ENCODE measurements around the gene GNG7. TPM values are rescaled to one million over a fixed set of nuclear protein-coding genes. Genes with fewer than 3 reads are reported as not detected.

Gene GNG7
- polyA plus RNA-seq, 1 donor, result 2.2 TPM

- DNase-seq, result peak; percentile 86 to 94
- Histone ChIP-seq H3K4me3 (ENCODE audit: low read length) (peak overlapping the region; percentile 63), H3K27me3 (ENCODE audit: control insufficient read depth, insufficient read depth, low read length) (no peaks in the 10 kb centered on the region), H3K27ac (ENCODE audit: low read length) (no peak overlapping the region), H3K9me3 (ENCODE audit: control insufficient read depth, low read depth, low read length) (peaks cover 4% of the 10 kb centered on the region), H3K36me3 (ENCODE audit: control insufficient read depth, insufficient read depth, low read length) (no peaks in the 10 kb centered on the region), H3K4me1 (ENCODE audit: control insufficient read depth, insufficient read depth, low read length) (peaks cover 10% of the 10 kb centered on the region)
- WGBS (ENCODE audit: insufficient coverage, low lambda C conversion rate), result 0% methylated on average over 6 of the region's 46 CpGs
Measured at GRCh38 chr19:2462635-2463421, 239.7 kb downstream of the GNG7 start.

DNA sequence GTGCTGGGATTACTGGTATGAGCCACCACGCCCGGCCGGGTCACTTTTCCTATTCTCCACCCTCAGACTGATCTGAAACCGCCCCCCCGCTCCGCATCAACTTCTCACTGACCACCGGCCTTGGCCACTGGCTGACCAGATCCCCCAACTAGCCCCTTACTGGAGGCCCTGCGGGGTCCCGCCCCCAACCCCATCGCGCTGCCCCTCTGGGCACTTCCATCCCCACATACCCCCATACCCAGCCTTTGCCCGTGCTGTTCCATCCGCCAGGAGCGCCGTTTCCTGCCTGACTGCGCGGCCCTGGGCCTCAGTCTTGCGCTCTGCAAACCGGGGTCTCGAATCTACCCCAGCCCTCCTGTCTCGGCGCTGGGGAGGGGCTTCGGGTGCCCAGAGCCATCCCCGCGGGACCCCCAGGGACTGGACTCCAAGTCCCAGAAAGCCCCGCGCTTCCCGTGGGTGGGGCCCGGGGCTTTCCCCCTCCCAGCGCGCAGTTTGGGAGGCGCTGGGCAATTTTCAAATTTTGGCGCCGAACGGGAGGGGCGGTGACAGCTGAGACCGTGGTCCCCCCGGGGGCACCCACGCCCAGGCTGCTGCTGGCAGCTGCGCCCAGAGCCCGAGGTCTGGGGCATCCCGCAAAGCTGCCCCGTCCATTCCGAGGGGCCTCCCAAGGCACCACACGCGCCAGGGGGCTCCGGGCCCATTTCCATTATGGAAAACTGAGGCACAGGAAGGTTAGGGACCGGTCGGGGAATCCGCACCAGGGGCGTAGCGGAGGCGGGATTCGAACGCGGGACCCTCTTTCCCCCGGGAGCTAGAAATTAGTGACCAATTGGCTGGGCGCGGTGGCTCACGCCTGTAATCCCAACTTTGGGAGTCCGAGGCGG lies 240.5 kb downstream of the GNG7 start:
- Histone ChIP-seq H3K36me3 (ENCODE audit: control insufficient read depth, insufficient read depth, low read length) (no peaks in the 10 kb centered on the region), H3K27ac (ENCODE audit: low read length) (no peak overlapping the region), H3K4me3 (ENCODE audit: low read length) (peak overlapping the region; percentile 63), H3K9me3 (ENCODE audit: control insufficient read depth, low read depth, low read length) (peaks cover 4% of the 10 kb centered on the region), H3K27me3 (ENCODE audit: control insufficient read depth, insufficient read depth, low read length) (no peaks in the 10 kb centered on the region), H3K4me1 (ENCODE audit: control insufficient read depth, insufficient read depth, low read length) (peaks cover 13% of the 10 kb centered on the region)
- WGBS (ENCODE audit: insufficient coverage, low lambda C conversion rate), result no CpG with 5 or more reads among the region's 62 CpGs
- peak in 1 of 2 donors; percentile 44 for DNase-seq

Other genes with a start within 250 kb of the GNG7 start
- 40.2 TPM for gene LMNB2, start 245.7 kb downstream of the GNG7 start, polyA plus RNA-seq
- 23.2 TPM for gene GADD45B, start 226.6 kb downstream of the GNG7 start, polyA plus RNA-seq
- gene DIRAS1, start 18.7 kb upstream of the GNG7 start, polyA plus RNA-seq, result 2.6 TPM
- gene SLC39A3, start 37.3 kb upstream of the GNG7 start, polyA plus RNA-seq, result 18.2 TPM
- gene SGTA, start 80.6 kb upstream of the GNG7 start, polyA plus RNA-seq, result 41.3 TPM
- gene THOP1, start 82.8 kb upstream of the GNG7 start, polyA plus RNA-seq, result 41.3 TPM
- gene ZNF554, start 117.2 kb upstream of the GNG7 start, polyA plus RNA-seq, result 5.5 TPM
- 4.9 TPM for gene ZNF555, start 138.8 kb upstream of the GNG7 start, polyA plus RNA-seq
- gene ZNF556, start 164.6 kb upstream of the GNG7 start, polyA plus RNA-seq, result 0.13 TPM
- gene ZNF57, start 198.2 kb upstream of the GNG7 start, polyA plus RNA-seq, result 11.3 TPM
- 7.4 TPM for gene ZNF77, start 242.3 kb upstream of the GNG7 start, polyA plus RNA-seq